UCSD-AML1 (cell line): ENCODE measurements around the gene AKT1.

Experiments
- DNase-seq: peaks from one replicate; lab custom pipeline; 2025; ENCODE audit not compliant: unreplicated experiment; lab: John Stamatoyannopoulos, UW

AKT1 gene

DNA sequence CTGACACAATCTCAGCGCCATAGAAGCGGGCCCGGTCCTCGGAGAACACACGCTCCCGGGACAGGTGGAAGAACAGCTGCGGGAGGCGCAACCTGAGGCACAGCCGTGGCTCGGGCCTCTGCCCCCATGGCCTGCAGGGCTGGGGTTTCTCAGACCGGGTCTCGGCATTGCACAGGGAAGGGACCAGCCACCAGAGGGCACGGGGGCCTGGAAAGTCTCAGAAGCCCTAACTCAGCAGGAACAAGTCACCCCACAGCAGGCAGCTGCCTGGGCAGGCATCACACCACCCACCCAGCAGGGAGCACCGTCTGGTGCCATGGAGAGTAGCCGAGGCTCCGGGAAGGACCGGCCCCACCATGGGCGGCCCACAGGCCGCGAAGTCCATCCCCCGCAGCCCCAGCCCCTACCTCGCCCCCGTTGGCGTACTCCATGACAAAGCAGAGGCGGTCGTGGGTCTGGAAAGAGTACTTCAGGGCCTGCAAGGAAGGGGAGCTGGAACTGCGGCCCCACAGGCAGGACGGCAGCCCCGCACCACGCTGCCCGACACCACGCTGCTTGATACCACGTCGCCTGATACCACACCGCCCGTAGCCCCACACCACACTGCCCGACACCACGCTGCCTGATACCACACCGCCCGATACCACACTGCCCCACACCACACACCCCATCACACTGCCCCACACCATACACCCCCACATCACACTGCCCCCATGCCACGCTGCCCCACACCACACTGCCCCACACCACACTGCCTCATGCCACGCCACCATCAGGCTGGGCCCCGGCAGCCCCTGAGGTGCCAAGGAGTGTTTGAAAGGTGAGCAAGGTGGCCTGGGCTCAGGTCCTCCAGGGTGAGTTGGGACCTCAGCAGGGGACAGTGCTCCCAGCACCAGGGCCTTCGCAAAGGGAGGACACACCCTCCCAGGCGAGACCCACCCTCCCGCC lies 21.8 kb downstream of the AKT1 start:
- no peak for DNase-seq

DNA sequence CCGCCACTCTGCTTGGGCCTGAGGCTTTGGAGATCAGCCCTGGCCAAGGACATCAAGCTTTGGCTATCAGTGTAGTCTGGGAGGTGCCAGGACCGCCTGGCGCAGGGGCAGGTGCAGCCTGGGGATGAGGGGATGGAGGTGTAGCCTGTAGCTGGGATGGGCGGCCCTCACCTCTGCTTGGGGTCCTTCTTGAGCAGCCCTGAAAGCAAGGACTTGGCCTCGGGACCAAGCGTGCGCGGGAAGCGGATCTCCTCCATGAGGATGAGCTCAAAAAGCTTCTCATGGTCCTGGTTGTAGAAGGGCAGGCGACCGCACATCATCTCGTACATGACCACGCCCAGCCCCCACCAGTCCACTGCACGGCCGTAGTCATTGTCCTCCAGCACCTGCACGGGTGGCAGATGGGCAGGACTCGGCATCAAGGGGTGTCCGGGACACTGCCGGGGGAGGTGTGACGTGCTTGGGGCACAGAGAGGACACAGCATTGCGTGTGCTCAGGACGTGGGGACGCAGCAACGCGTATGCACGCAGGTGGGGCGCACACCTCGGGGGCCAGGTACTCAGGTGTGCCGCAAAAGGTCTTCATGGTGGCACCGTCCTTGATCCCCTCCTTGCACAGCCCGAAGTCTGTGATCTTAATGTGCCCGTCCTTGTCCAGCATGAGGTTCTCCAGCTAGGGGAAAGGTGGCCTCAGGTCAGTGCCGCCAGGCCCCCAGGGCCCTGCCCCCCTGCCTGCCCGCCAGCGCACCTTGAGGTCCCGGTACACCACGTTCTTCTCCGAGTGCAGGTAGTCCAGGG lies 22.6 kb downstream of the AKT1 start:
- no peak for DNase-seq

- no peak for DNase-seq
Measured at GRCh38 chr14:104771918-104772706, 23.4 kb downstream of the AKT1 start.

DNA sequence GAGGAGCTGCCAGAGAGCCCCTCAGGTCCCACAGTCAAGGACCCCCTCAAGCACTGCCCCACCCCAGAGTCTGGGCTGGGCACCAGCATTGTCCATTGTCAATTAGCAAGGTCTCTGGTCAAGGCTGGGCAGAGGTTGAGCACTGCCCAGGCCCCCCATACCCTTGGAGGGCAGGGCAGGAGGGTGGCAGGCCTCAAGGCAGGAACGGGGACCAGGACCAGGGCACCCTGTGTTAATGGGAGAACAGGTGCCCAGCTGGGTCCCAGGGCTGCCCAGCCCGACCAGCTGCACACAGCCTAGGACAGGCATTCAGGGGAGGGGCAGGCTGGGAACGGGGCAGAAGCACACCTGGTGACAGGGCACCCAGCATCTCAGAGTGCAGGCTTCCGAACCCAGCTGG lies 24.2 kb downstream of the AKT1 start:
- DNase-seq: no peak

DNA sequence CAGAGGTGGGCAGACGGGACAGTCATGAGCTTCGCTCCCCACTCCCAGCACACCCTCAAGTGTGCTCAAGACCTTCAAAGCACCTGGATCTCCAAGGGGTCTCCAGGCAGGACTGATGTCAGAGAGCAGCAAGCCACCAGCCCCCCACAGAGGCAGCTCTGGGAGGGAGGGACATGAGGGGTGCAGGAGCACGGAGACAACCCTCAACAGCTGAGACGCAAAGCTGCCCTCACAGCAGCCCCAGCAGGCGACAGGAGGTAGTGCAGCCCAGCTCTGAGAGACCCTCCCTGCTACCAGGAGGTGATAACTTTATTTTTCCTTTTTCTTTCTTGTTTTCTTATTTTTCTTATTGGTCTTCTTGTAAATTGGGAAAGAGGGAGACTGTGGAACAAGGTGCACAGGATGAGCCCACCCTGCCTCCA lies 24.7 kb downstream of the AKT1 start:
- DNase-seq: no peak

DNA sequence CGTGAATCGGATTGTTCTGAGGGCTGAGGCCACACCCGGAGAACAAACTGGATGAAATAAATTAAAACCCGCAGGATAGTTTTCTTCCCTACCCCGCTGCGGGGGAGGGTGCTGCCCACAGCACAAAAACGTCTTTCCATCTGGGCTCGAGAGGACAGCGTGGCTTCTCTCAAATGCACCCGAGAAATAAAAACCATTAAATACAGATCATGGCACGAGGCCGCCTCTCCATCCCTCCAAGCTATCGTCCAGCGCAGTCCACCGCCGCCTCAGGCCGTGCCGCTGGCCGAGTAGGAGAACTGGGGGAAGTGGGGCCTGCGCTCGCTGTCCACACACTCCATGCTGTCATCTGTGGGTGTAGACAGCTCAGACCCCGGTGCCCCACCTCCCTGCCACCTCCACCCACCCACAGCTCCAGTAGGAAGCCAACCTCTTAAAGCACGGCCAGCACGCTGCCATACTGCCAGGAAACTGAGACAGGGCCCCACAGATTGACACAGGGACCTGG lies 25.4 kb downstream of the AKT1 start:
- no peak for DNase-seq

DNA sequence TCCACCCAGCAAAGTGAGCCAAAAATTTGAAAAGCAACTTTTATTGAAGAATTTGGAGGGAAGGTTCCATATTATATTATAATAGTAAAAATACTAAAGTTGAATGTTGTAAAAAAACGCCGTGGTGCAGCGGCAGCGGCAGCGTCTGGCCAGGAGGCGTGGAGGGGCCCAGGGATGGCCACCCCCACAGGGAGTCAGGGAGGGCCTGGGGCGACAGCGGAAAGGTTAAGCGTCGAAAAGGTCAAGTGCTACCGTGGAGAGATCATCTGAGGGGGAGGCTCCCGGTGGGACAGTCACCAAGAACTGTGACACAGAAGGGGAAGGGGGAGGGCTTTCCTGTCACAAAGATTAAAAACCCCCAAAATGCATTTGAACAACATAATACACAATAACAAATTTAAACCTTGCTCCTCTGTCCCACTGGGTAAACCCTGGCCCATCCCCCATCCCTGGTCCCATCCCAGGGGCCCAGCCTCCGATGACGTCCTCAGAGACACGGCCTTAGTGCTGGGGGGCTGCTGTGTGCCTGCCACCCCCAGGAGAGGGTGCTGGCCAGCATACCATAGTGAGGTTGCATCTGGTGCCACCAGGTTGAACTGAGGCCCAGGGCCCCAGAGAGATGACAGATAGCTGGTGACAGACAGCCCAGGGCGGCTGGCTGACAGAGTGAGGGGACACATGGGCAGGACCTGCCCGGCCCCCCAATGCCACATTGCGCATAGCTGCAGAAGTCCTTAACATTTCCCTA lies 26.1 kb downstream of the AKT1 start:
- DNase-seq: no peak

- peak; percentile 86 for DNase-seq
Measured at GRCh38 chr14:104768437-104769323, 26.9 kb downstream of the AKT1 start.

DNA sequence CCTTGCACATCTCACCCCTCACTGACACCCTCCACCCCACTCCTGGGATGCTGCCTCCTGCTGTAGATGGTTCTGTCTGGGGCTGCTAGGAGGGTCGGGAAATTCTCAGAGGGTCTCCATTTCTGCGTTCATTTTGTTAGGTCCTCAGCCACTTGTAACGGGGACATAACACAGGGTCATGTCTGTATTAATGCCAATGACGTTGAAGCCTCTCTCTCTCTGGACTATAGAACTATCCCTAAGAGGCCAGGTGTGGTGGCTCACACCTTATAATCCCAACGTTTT lies 28.0 kb downstream of the AKT1 start:
- no peak for DNase-seq

DNA sequence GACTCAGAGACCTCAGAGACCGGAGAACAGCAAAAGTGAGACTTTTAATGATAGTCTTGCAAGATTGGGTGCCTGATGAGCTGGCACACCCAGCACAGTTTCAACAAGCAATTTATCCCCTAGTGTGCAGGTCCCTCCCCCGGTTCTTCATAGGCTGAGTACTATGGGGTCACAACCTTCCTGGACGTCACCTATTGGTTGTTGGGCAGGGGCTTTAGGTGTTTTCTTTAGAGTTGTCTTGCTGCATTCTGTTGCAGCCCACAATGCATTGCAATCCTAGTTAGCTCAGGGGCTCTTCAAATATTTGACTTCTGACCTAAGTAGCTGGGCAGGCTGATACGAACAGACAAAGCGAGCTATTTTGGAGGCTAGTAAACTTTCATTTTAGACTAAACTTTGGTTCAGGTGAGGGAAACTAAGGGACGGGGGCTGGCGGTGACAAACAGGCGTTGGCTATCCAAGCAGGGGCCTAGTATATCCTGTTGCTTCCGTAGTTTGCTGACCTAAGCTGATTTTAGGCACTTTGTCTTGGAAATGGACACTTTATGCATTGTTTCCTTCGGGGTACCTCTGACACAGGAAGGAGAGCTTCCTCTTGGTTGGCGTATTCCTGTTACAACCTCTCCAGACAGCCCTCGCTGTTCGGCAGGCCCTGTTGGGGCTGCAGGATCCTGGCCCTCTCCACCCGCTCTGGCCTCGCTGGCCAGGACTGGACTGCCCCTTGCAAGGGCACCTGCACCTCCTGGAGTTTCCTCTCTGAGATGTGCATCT lies 28.5 kb downstream of the AKT1 start:
- no peak for DNase-seq

DNA sequence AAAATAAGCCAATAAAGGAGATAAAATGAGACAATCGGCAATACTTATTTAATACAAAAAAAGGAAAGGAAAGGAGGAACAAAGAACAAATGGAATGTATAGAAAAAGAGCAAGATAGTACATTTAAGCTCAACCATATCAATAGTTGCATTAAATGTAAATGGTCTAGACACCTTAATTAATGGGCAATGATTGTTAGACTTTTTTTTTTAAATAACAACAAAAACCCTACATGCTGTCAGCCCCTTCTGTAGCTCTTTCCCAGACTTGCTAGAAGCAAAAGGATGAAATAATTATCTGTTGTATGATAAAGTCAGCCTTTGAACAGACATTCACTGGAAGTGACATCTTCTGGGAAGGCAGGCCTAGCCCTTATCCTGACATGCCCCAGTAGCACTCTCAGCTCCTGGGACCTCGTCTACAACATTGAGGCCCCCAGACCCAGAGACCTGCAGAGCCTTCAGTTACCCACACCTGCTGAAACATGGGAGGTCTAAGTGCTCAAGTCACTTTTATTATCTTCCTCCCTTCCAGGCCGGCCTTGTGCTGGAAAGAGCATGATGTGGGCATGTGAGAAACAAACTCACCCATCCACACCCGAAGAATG lies 29.2 kb downstream of the AKT1 start:
- no peak for DNase-seq

GRCh38 chr14:104765517-104765916 lies 30.0 kb downstream of the AKT1 start:
- no peak for DNase-seq

GRCh38 chr14:104758981-104759969 lies 36.3 kb downstream of the AKT1 start:
- no peak for DNase-seq

- no peak for DNase-seq
Measured at GRCh38 chr14:104757681-104758392, 37.7 kb downstream of the AKT1 start.

DNA sequence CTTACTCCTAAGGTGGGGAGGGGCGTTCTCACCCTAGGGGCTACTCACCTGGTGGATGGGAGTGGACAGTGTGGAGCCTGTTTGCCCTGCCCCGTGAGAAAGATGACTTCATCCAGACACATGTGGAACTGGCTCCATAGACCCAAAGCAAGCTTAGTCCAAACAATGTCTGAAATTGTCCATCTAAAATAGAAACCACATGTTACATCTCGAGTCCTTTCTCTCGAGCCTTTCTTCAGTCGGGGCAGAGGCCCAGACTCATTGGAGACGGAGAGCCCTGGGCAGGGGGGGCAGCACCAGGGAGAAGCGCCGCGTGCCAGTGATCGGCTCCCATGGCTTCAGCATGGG lies 38.3 kb downstream of the AKT1 start:
- no peak for DNase-seq

- no peak for DNase-seq
Measured at GRCh38 chr14:104756477-104757237, 38.9 kb downstream of the AKT1 start.
